Measurements from ENCODE around the gene BRIP1. TPM values are rescaled to one million over a fixed set of nuclear protein-coding genes. Genes with fewer than 3 reads are reported as not detected.

The BRIP1 gene
- total RNA-seq, 1 donor from 2014 or later, result 4.3 TPM

DNA sequence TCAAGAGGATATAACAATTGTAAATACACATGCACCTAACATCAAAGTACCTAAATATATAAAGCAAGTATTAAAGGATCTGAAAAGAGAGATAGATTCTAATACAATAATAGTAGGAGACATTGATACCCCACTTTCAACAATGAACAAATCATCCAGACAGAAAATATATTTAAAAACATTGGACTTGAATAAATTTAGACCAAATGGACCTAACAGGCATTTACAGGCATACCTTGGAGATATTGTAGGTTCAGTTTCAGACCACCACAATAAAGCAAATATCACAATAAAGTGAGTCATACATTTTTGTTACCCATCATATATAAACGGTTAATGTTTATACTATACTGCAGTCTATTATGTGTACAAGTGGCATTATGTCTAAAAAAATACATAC is 104.0 kb downstream of the BRIP1 start:
- no peak for TF ChIP-seq CTCF (IDR thresholded peaks at IDR 0.05)
- Mint-ChIP-seq H3K36me3 (ENCODE audit: low read depth) (peaks cover 6% of the 10 kb centered on the region), H3K4me3 (ENCODE audit: unreplicated experiment) (no peak overlapping the region), H3K27ac (ENCODE audit: unreplicated experiment) (no peak overlapping the region), H3K9me3 (ENCODE audit: low read depth) (peaks cover 24% of the 10 kb centered on the region), H3K27me3 (ENCODE audit: low read depth) (no peaks in the 10 kb centered on the region), H3K4me1 (ENCODE audit: low read depth) (no peaks in the 10 kb centered on the region)
- DNase-seq (ENCODE audit: low spot score), result no peak

GRCh38 chr17:61758430-61758829 is 104.9 kb downstream of the BRIP1 start:
- H3K4me3 Mint-ChIP-seq (ENCODE audit: unreplicated experiment), result no peak overlapping the region
- peaks cover 24% of the 10 kb centered on the region for H3K9me3 Mint-ChIP-seq (ENCODE audit: low read depth)
- H3K27me3 Mint-ChIP-seq (ENCODE audit: low read depth), result no peaks in the 10 kb centered on the region
- peaks cover 6% of the 10 kb centered on the region for H3K36me3 Mint-ChIP-seq (ENCODE audit: low read depth)
- no peak for TF ChIP-seq CTCF (IDR thresholded peaks at IDR 0.05)
- no peak for DNase-seq (ENCODE audit: low spot score)
- H3K4me1 Mint-ChIP-seq (ENCODE audit: low read depth), result no peaks in the 10 kb centered on the region
- H3K27ac Mint-ChIP-seq (ENCODE audit: unreplicated experiment), result no peak overlapping the region

DNA sequence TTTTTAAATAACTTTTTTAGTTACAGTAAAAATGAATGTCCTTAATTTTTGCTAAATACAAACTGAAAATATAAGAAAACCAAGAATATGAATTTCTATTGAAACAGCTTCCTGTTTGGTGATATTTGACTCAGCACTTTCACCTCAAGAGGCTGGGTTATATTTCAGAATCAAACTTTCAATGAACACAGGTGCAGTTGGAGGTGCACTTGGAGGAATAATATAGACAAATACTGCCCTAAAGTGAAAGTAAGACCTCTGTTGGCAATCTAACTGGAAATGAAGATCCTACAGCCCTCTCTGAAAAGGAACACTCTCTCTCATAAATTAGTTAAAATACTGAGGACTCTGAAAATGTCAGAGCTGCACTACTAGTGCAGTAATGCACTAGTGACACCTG is 106.2 kb downstream of the BRIP1 start:
- no peak for DNase-seq (ENCODE audit: low spot score)
- peaks cover 23% of the 10 kb centered on the region for H3K9me3 Mint-ChIP-seq (ENCODE audit: low read depth)
- H3K27me3 Mint-ChIP-seq (ENCODE audit: low read depth), result no peaks in the 10 kb centered on the region
- H3K4me1 Mint-ChIP-seq (ENCODE audit: low read depth), result no peaks in the 10 kb centered on the region
- TF ChIP-seq CTCF (IDR thresholded peaks at IDR 0.05), result no peak
- H3K36me3 Mint-ChIP-seq (ENCODE audit: low read depth), result peaks cover 6% of the 10 kb centered on the region
- no peak overlapping the region for H3K27ac Mint-ChIP-seq (ENCODE audit: unreplicated experiment)
- no peak overlapping the region for H3K4me3 Mint-ChIP-seq (ENCODE audit: unreplicated experiment)

- DNase-seq (ENCODE audit: low spot score), result no peak
- no peaks in the 10 kb centered on the region for H3K27me3 Mint-ChIP-seq (ENCODE audit: low read depth)
- H3K4me1 Mint-ChIP-seq (ENCODE audit: low read depth), result no peaks in the 10 kb centered on the region
- TF ChIP-seq CTCF (IDR thresholded peaks at IDR 0.05), result no peak
- H3K4me3 Mint-ChIP-seq (ENCODE audit: unreplicated experiment), result no peak overlapping the region
- H3K27ac Mint-ChIP-seq (ENCODE audit: unreplicated experiment), result no peak overlapping the region
- H3K36me3 Mint-ChIP-seq (ENCODE audit: low read depth), result peaks cover 4% of the 10 kb centered on the region
- H3K9me3 Mint-ChIP-seq (ENCODE audit: low read depth), result peaks cover 17% of the 10 kb centered on the region
These were observed 106.8 kb downstream of the BRIP1 start for GRCh38 chr17:61756561-61756960.

DNA sequence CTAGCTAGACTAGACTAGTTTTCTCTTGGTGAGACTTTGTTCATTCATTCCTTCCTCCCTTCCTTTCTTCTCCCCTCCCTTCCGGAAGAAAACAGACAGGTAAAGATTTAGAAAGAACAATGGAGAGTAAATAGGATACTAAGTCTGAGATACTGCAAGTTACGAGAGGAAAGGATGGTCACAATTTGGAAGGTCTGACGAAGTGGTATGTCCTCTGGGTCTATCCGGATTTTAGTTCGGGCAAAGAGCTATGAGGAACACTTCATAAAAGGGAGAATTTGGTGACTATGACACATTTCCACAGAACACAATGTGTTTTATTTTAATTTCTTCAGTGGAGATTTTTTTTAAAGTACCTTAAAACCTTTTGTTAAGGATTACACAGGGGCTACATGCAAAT is 107.7 kb downstream of the BRIP1 start:
- no peaks in the 10 kb centered on the region for H3K4me1 Mint-ChIP-seq (ENCODE audit: low read depth)
- H3K4me3 Mint-ChIP-seq (ENCODE audit: unreplicated experiment), result no peak overlapping the region
- H3K27ac Mint-ChIP-seq (ENCODE audit: unreplicated experiment), result no peak overlapping the region
- peaks cover 14% of the 10 kb centered on the region for H3K9me3 Mint-ChIP-seq (ENCODE audit: low read depth)
- peaks cover 2% of the 10 kb centered on the region for H3K36me3 Mint-ChIP-seq (ENCODE audit: low read depth)
- DNase-seq (ENCODE audit: low spot score), result no peak
- H3K27me3 Mint-ChIP-seq (ENCODE audit: low read depth), result no peaks in the 10 kb centered on the region
- no peak for TF ChIP-seq CTCF (IDR thresholded peaks at IDR 0.05)
